ENCODE results near the gene BTN1A1. TPM values are rescaled to one million over a fixed set of nuclear protein-coding genes. Genes with fewer than 3 reads are reported as not detected.

Gene BTN1A1
- total RNA-seq, 1 donor from 2014 or later: not detected

Other genes starting within 250 kb of the BTN1A1 start
- 28.8 and 44.4 TPM in 2 replicates for gene BTN3A2, start 135.1 kb upstream of the BTN1A1 start, total RNA-seq
- 13.8 and 15.0 TPM in 2 replicates for gene BTN2A2, start 117.2 kb upstream of the BTN1A1 start, total RNA-seq
- 21.7 and 25.0 TPM in 2 replicates for gene BTN3A1, start 98.0 kb upstream of the BTN1A1 start, total RNA-seq
- gene BTN3A3, start 59.8 kb upstream of the BTN1A1 start, total RNA-seq: 16.9 and 20.3 TPM in 2 replicates
- 7.8 and 9.3 TPM in 2 replicates for gene BTN2A1, start 42.3 kb upstream of the BTN1A1 start, total RNA-seq
- 60.4 and 78.7 TPM in 2 replicates for gene HMGN4, start 38.1 kb downstream of the BTN1A1 start, total RNA-seq
- gene ABT1, start 96.7 kb downstream of the BTN1A1 start, total RNA-seq: 18.7 and 22.0 TPM in 2 replicates
- gene ZNF322, start 159.4 kb downstream of the BTN1A1 start, total RNA-seq: 14.0 and 19.2 TPM in 2 replicates

All from dermis blood vessel endothelial cell (primary cell).